HK-2 (cell line): ENCODE results near the gene CCDC47.
A peak's percentile ranks its signal among the peaks of the same experiment; 100 is the strongest.

Experiments
- DNase-seq: peaks from one replicate; pipeline ENCODE4 v3.0.0-alpha.2; 2018; ENCODE audit not compliant: unreplicated experiment

Gene CCDC47

GRCh38 chr17:63783522-63783921 is 10.1 kb upstream of the CCDC47 start:
- DNase-seq: no peak

- no peak for DNase-seq
Observed at GRCh38 chr17:63780928-63781327, 7.5 kb upstream of the CCDC47 start.

GRCh38 chr17:63780507-63780906 is 7.1 kb upstream of the CCDC47 start:
- no peak for DNase-seq

- no peak for DNase-seq
Observed at GRCh38 chr17:63775420-63775819, 2.0 kb upstream of the CCDC47 start.

GRCh38 chr17:63774969-63775265 is 1.5 kb upstream of the CCDC47 start:
- no peak for DNase-seq

- peak; percentile 91 for DNase-seq
Observed at GRCh38 chr17:63774141-63774968, 958 bp upstream of the CCDC47 start, which contains the start of gene DDX42. Gene DDX42, plus strand, starts transcription at chr17:63774170. Its CDS starts 12,880 bp downstream, at chr17:63787050.

GRCh38 chr17:63772801-63773271 is 561 bp downstream of the CCDC47 start:
- DNase-seq: peak; percentile 2

GRCh38 chr17:63768433-63768832 is 5.0 kb downstream of the CCDC47 start:
- DNase-seq: no peak

GRCh38 chr17:63766754-63767153 is 6.6 kb downstream of the CCDC47 start:
- no peak for DNase-seq

GRCh38 chr17:63764716-63765115 is 8.7 kb downstream of the CCDC47 start:
- DNase-seq: no peak

GRCh38 chr17:63762161-63763078 is 11.0 kb downstream of the CCDC47 start:
- no peak for DNase-seq

GRCh38 chr17:63760771-63761539 is 12.4 kb downstream of the CCDC47 start:
- no peak for DNase-seq

GRCh38 chr17:63758428-63758827 is 15.0 kb downstream of the CCDC47 start:
- no peak for DNase-seq

GRCh38 chr17:63754046-63754445 is 19.4 kb downstream of the CCDC47 start:
- DNase-seq: no peak

GRCh38 chr17:63753215-63753614 is 20.2 kb downstream of the CCDC47 start:
- no peak for DNase-seq

GRCh38 chr17:63752707-63753106 is 20.7 kb downstream of the CCDC47 start:
- no peak for DNase-seq

- DNase-seq: no peak
Observed at GRCh38 chr17:63751806-63752205, 21.6 kb downstream of the CCDC47 start.

GRCh38 chr17:63741408-63742173 is 31.8 kb downstream of the CCDC47 start, which contains the start of gene STRADA:
Gene STRADA, minus strand, starts transcription at chr17:63741799. Its CDS starts 13,430 bp downstream, at chr17:63728369.
- DNase-seq: peak; percentile 98

- no peak for DNase-seq
Observed at GRCh38 chr17:63741143-63741407, 32.3 kb downstream of the CCDC47 start.

- DNase-seq: no peak
Observed at GRCh38 chr17:63740464-63741142, 32.8 kb downstream of the CCDC47 start.

GRCh38 chr17:63735691-63736090 is 37.7 kb downstream of the CCDC47 start:
- no peak for DNase-seq
